ENCODE data around the gene CNPY1. TPM values are rescaled to one million over a fixed set of nuclear protein-coding genes. Genes with fewer than 3 reads are reported as not detected.
A peak's percentile ranks its signal among the peaks of the same experiment; 100 is the strongest.

The CNPY1 gene
- total RNA-seq, 2 experiments from 2014 or later = not detected

- POLR2A ChIA-PET = interaction anchor here (0.6 kb wide), 1 partner anchor 132 kb away, joined by 3 read pairs; no protein-coding TSS in a partner anchor
- H3K4me3 Mint-ChIP-seq = peak overlapping the region; percentile 22
Measured at GRCh38 chr7:155454183-155455112, 91.9 kb downstream of the CNPY1 start.

GRCh38 chr7:155453296-155454182 is 92.8 kb downstream of the CNPY1 start:
- ChIA-PET POLR2A (no interaction called here), CTCF (interaction anchor here (1.1 to 1.7 kb wide), 2 partner anchors 74 to 525 kb away, joined by 3 to 6 read pairs; no protein-coding TSS in a partner anchor)
- ATAC-seq = no peak
- peaks cover 7% of the 10 kb centered on the region for H3K4me1 Mint-ChIP-seq (ENCODE audit: low read depth)
- H3K4me3 Mint-ChIP-seq = no peak overlapping the region
- no peak for DNase-seq
- no peaks in the 10 kb centered on the region for H3K36me3 Mint-ChIP-seq (ENCODE audit: low read depth)
- no peak overlapping the region for H3K27ac Mint-ChIP-seq
- peaks cover 72% of the 10 kb centered on the region for H3K27me3 Mint-ChIP-seq (ENCODE audit: low read depth)
- H3K9me3 Mint-ChIP-seq (ENCODE audit: insufficient read depth) = no peaks in the 10 kb centered on the region

More at GRCh38 chr7:155454183-155455112, 91.9 kb downstream of the CNPY1 start:
- Mint-ChIP-seq H3K27ac (peak overlapping the region; percentile 30), H3K27me3 (ENCODE audit: low read depth) (peaks cover 69% of the 10 kb centered on the region), H3K9me3 (ENCODE audit: insufficient read depth) (no peaks in the 10 kb centered on the region), H3K4me1 (ENCODE audit: low read depth) (peaks cover 10% of the 10 kb centered on the region), H3K36me3 (ENCODE audit: low read depth) (no peaks in the 10 kb centered on the region)
- CTCF ChIA-PET = interaction anchor here (1.1 kb wide), 1 partner anchor 526 kb away, joined by 3 read pairs; no protein-coding TSS in a partner anchor
- DNase-seq (no peak), ATAC-seq (no peak)

GRCh38 chr7:155452505-155453295 is 93.7 kb downstream of the CNPY1 start:
- CTCF ChIA-PET = interaction anchor here (1.7 kb wide), 1 partner anchor 73 kb away, joined by 6 read pairs; no protein-coding TSS in a partner anchor
- Mint-ChIP-seq H3K27ac (no peak overlapping the region), H3K4me1 (ENCODE audit: low read depth) (peaks cover 7% of the 10 kb centered on the region), H3K27me3 (ENCODE audit: low read depth) (peaks cover 76% of the 10 kb centered on the region), H3K36me3 (ENCODE audit: low read depth) (no peaks in the 10 kb centered on the region), H3K9me3 (ENCODE audit: insufficient read depth) (no peaks in the 10 kb centered on the region), H3K4me3 (no peak overlapping the region)
- POLR2A ChIA-PET = no interaction called here
- DNase-seq (no peak), ATAC-seq (no peak)

GRCh38 chr7:155451840-155452239 is 94.5 kb downstream of the CNPY1 start:
- CTCF ChIA-PET = interaction anchor here (1.7 kb wide), 1 partner anchor 72 kb away, joined by 6 read pairs; no protein-coding TSS in a partner anchor

More at GRCh38 chr7:155451840-155452239, 94.5 kb downstream of the CNPY1 start:
- H3K27me3 Mint-ChIP-seq (ENCODE audit: low read depth) = peaks cover 79% of the 10 kb centered on the region
- POLR2A ChIA-PET = no interaction called here
- no peaks in the 10 kb centered on the region for H3K9me3 Mint-ChIP-seq (ENCODE audit: insufficient read depth)
- H3K27ac Mint-ChIP-seq = no peak overlapping the region
- H3K36me3 Mint-ChIP-seq (ENCODE audit: low read depth) = no peaks in the 10 kb centered on the region
- H3K4me3 Mint-ChIP-seq = no peak overlapping the region
- H3K4me1 Mint-ChIP-seq (ENCODE audit: low read depth) = peaks cover 5% of the 10 kb centered on the region
- DNase-seq (no peak), ATAC-seq (no peak)

Other genes with a start within 250 kb of the CNPY1 start
- 10 to 100 TPM; 83.9 to 89.1 TPM for gene INSIG1, start 248.7 kb downstream of the CNPY1 start, total RNA-seq
- gene EN2, start 88.4 kb downstream of the CNPY1 start, total RNA-seq = not detected
- 10 to 100 TPM; 81.4 to 85.6 TPM for gene RBM33, start 98.1 kb upstream of the CNPY1 start, total RNA-seq

All from activated CD8-positive, alpha-beta T cell treated with anti-CD3 and anti-CD28 coated beads, Interleukin-2, amount 10 ng/mL, durations not matched to agents 7 days and 5 days (primary cell).